Erythroblast (primary cell): ENCODE data around the gene FXYD5.

Source experiments
- DNase-seq, 2 experiments: peaks; one replicate each; lab custom pipeline; 2025; lab: John Stamatoyannopoulos, UW
- GATA1 ChIP-seq: IDR thresholded peaks from 2 replicates; pipeline ENCODE4 v1.6.1; 2011; ENCODE audit warnings: low read depth, mild to moderate bottlenecking, control low read depth, low read length, moderate library complexity
- POLR2A ChIP-seq: IDR thresholded peaks from 2 replicates; pipeline ENCODE4 v1.6.1; 2011; ENCODE audit warnings: mild to moderate bottlenecking, low read length

Gene FXYD5

DNA sequence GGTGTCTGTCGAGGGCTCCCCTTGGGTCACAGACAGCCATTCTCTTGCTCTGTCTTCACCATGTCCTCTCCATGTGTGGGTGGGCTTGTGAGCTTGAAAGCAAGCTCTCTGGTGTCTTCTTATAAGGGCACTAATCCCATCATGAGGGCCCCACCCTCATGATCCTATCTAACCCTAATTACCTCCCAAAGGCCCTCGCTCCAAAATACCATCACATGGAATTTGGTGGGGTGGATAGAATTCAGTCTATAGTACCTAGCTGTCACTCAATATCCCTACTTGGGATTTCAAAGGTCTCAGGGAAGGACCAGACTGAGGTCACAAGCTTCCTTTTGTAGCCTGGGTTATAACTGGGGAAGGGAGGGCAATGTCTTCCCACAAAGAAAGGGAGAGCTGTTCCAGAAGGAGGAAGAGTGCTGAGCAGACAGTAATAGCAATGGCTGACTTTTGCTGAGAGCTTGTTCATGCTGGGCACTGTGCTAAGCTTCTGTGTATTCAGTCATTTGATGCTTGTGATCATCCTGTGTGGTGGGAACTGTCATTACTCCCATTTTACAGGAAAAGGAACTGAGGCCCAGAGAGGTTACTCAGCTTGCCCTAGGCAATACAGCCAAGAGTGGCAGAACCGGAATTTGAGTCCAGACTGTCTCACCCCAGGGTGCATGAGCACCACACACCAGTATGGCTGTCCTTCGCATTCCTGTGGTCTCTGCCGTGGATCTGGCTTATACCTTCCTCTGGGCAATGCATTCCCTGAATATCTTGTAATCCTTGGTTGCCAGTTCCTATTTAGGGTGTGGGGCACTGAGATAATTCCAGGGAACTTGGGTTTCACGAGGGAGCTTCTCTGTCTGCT, 8.2 kb downstream of the FXYD5 start:
- DNase-seq: no peak
- TF ChIP-seq GATA1: no peak
- no peak for TF ChIP-seq POLR2A

DNA sequence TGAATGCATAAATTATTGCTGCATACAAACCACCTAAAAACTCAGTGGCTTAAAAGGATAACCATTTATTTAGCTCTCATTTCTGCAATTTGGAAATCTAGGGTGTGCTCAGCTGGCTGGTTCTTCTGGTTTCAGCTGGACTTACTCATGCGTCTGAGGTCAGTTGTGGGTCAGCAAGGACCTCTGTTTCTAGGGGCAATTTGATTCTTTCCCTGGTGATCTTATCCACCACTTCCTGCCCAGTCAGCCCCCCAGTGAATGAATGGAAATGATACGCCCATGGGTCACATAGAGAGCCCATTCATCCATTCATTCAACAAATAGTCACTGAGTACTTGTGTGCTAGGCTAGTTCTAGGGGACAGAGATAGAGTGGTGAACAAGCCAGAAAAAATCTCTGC, 9.9 kb downstream of the FXYD5 start:
- DNase-seq: no peak
- no peak for TF ChIP-seq GATA1

DNA sequence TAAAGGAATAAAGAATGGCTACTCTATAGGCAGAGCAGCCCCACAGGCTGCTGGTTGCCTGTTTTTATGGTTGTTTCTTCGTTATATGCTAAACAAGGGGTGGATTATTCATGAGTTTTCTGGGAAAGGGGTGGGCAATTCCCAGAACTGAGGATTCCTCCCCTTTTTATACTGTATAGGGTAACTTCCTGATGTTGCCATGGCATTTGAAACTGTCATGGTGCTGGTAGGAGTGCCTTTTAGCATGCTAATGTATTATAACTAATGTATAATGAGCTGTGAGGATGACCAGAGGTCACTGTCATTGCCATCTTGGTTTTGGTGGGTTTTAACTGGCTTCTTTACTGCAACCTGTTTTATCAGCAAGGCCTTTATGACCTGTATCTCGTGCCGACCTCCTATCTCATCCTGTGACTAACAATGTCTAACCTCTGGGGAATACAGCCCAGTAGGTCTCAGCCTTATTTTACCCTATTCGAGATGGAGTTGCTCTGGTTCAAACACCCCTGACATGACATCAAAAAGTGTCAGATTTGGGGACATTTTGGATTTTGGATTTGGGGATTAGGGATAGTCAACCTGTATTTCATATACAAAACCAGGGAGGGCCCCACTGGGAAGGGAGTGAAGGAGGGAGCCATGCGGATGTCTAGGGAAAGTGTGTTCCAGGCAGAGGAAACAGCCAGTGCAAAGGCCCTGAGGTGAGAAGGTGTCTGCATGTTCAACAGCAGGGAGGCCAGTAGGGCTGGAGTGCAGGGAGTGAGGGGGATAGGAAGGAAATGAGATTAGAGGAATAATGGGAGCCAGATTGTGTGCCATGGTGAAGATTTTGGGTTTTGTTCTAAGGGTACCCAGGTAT, 10.9 kb downstream of the FXYD5 start:
- no peak for DNase-seq
- TF ChIP-seq POLR2A: no peak
- TF ChIP-seq GATA1: no peak

DNA sequence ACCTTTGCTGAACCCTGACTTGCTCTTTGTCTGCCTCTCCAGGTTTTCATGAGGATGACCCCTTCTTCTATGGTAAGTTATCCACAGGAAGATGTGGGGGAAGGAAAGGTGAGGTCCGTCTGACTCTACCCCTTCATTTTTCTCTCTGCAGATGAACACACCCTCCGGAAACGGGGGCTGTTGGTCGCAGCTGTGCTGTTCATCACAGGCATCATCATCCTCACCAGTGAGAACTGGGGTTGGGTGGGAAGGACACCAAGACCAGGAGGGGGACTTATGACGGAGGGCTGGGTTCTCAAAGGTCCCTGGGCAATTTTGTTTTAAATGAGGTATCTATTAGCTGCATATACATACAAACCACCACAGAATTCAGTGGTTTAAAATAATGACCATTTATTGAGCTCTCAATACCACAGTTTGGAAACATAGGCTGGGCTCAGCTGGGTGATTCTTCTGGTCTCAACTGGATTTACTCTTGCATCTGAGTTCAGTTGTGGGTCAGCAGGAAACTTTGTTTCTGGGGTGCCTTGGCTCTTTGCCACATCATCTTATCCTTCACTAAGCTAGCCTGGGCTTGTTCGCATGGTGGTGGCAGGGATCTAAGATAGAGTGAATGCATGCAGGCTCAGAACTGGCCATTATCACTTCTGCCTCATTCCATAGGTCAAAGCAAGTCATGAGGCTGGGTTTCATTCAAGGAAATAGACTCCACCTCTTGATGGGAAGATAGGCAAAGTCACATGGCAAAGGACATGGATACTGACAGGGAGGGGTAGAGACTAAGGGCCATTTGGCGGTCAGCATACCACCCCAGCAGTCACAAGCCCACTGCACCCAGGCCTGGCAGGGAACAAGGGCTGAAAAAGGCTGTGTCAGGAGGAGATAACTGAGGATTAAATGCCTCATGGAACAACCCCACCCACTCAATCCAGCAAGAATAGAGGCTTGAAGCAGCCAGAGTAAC, 11.8 kb downstream of the FXYD5 start:
- no peak for DNase-seq
- TF ChIP-seq POLR2A (no peak), GATA1 (no peak)

DNA sequence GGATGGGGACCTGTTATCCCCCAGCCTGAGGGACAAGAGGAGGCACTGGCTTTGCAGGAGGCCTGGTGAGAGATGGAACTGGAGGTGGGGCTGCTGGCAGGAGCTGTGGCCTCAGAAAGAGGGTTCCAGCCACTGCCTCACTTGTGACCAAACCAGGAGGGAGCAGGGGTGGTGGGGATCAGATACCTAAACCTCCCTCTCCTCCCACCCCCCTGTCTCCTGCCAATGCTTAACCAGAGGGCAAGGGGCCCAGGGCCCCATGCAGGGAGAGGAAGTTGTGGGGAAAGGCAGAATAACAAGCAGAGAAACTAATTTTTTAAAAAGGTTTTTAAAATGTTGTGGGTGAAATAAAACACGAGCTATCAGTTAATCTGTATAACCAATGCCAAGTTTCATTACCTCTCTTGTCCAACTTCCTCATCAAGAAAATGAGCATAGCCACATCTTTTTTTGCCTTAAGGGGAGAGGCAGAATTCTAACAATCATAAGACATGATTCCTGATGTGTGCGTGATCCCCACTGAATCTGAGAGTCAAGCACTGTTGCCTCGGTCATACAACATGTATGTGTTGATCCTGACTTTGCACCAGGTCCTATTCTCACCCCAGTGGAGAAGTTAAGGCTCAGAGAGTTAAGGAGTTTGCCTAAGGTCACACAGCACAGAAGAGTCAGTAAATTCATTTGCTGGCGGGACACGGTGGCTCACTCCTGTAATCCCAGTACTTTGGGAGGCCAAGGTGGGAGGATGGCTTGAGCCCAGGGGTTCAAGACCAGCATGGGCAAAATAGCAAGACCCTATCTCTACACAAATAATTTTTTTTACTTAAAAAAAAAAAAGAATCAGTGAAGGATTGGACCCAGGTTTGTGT, 12.9 kb downstream of the FXYD5 start:
- TF ChIP-seq GATA1: no peak
- no peak for TF ChIP-seq POLR2A
- DNase-seq: no peak

DNA sequence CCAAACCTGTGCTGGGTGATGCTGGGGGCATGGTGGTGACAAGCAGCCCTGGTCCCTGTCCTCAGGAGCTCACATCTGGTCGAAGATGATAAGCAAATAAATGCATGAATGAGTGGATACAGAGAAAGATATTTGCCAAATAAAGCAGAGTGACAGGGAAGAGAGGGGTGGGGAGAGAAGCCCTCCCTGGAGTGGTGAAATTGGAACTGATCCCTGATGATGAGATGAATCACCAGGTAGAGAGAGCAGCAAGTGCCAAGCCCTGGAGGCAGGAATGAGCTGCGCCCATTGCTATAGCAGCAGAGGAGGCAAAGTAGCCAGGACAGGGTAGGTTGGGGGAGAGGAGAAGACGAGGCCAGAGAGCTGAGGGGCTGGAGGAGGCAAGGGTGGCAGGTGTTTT, 13.7 kb downstream of the FXYD5 start:
- DNase-seq: no peak
- no peak for TF ChIP-seq POLR2A
- no peak for TF ChIP-seq GATA1

DNA sequence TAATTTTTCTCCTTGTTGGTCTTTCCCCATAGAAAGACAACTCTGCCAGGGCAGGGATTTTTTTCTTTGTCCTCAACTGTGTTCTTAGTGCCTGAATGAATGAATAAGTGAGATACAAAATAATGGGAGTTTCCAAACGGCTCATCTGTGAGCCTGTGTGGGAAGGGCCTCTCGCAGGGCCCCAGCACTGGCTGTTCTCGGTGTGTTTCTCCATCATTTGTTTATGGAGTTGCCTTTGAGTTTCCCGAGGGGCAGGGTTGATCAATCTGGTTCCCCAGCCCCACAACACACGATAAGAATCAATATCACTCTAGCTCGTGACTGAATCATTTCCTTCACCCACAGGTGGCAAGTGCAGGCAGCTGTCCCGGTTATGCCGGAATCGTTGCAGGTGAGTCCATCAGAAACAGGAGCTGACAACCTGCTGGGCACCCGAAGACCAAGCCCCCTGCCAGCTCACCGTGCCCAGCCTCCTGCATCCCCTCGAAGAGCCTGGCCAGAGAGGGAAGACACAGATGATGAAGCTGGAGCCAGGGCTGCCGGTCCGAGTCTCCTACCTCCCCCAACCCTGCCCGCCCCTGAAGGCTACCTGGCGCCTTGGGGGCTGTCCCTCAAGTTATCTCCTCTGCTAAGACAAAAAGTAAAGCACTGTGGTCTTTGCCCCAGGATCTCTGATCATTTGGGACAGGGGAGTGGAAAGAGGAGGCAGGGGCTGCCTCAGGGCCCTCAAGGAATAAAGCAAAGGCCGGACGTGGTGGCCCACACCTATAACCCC, 14.9 kb downstream of the FXYD5 start:
- TF ChIP-seq GATA1 (no peak), POLR2A (no peak)
- DNase-seq: no peak

DNA sequence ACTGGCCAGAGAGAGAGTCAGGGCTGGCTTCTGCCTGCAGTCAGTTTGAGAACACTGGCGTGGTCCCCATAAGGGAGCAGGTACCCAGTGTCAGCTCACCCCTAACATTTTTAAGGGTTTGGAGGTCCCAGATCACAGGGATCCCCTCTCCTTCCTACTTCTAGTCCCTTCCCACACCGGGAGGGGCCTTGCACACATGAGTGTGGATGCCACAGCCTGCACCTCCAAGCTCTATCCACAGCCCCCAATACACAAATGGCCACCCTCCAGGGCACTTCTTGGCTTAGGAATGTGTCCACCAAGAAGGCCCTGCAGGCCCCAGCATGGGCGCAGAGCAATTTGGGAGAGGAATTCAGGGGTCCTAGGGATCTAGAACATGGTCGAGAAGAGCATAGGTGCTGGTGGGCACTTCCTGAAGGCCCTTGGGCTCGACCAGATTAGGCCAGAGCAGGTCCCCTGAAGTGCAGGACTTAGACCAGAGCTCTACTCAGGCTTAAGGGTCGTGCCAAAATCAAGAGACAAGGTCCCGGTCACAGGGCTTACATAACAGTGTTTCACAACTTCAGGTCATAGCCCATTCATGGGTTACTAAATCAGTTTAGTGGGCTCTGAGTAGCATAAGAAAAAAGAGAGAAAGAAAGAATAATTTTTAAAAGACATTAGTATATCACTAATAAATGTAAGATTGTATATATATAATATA, 16.0 kb downstream of the FXYD5 start:
- no peak for TF ChIP-seq GATA1
- TF ChIP-seq POLR2A: peak; percentile 19
- no peak for DNase-seq

DNA sequence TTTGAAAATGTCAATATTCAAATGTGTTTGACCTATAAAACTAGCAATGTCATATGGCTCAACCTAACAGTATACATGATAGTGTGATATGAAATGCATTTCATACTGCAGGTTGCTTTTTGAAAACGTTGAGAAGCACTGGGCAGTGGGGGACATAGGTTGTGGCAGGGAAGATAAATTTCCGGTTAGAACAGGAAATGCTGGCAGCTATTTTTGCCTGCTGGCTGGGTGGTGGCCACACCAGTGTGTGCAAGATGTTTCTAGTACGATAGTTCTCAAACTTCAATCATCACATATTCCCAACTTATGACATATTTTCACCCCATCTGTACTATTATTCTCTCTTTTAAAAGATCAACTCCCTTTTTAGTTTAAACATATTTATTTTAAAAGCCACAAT, 17.2 kb downstream of the FXYD5 start:
- no peak for DNase-seq
- TF ChIP-seq POLR2A (no peak), GATA1 (no peak)

DNA sequence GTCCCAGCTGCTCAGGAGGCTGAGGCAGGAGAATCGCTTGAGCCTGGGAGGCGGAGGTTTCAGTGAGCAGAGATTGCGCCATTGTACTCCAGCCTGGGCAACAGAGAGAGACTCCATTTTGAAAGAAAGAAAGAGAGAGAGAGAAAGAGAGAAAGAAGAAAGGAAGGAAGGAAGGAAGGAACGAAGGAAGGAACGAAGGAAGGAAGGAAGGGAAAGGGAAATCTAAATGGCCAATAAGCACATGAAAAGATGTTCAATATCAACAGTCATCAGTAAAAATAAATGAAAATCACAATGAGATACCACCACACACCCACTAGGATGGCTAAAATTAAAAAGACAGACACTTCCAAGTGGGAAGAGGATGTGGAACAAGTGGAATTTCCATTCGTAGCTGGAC, 19.7 kb downstream of the FXYD5 start:
- TF ChIP-seq POLR2A (no peak), GATA1 (no peak)
- DNase-seq: no peak

DNA sequence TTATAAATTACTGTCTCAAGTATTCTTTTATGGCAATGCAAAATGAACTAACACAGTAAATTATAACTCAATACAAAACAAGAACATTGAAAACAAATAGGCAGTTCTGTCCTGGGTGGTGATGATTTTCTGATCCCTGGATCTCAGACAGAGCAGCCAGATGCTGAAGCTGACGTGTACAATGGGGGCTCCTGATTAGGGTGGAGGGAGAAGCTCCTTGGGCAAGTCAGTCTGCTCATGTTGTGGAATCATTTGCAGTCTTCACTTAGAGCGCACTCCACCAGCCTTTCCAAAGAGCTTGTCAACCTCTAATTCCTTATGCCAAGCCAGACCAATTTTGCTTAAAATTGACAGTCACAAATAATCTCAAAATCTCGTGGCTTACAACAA, 21.6 kb downstream of the FXYD5 start:
- TF ChIP-seq GATA1: no peak
- no peak for TF ChIP-seq POLR2A

More for the DNA sequence above, 21.6 kb downstream of the FXYD5 start:
- no peak for DNase-seq
